ENCODE measurements around the gene CSF2RB. TPM values are rescaled to one million over a fixed set of nuclear protein-coding genes. Genes with fewer than 3 reads are reported as not detected.
A peak's percentile ranks its signal among the peaks of the same experiment; 100 is the strongest.

Gene CSF2RB
- total RNA-seq, 2 experiments from 2014 or later, result 0.58 to 0.67 TPM

- H3K9me3 Mint-ChIP-seq, result no peaks in the 10 kb centered on the region
- H3K4me1 Mint-ChIP-seq, result peaks cover 25% of the 10 kb centered on the region
- H3K36me3 Mint-ChIP-seq (ENCODE audit: low read depth), result peaks cover 37% of the 10 kb centered on the region
- H3K4me3 Mint-ChIP-seq, result no peak overlapping the region
- peak overlapping the region; percentile 87 for H3K27ac Mint-ChIP-seq
- ChIA-PET CTCF (interaction anchor here (1.1 to 1.8 kb wide), 4 partner anchors 9 to 20 kb away, joined by 3 to 9 read pairs (median 4); partner anchors contain the start of gene NCF4), POLR2A (no interaction called here)
- no peaks in the 10 kb centered on the region for H3K27me3 Mint-ChIP-seq
- DNase-seq, result no peak
These were observed 39.1 kb upstream of the CSF2RB start for GRCh38 chr22:36874309-36874696.

GRCh38 chr22:36874736-36875135 lies 38.7 kb upstream of the CSF2RB start:
- Mint-ChIP-seq H3K9me3 (peaks cover 2% of the 10 kb centered on the region), H3K4me1 (peaks cover 25% of the 10 kb centered on the region), H3K4me3 (no peak overlapping the region), H3K27ac (peak overlapping the region; percentile 87), H3K27me3 (no peaks in the 10 kb centered on the region), H3K36me3 (ENCODE audit: low read depth) (peaks cover 41% of the 10 kb centered on the region)
- ChIA-PET CTCF (interaction anchor here (1.1 to 1.8 kb wide), 2 partner anchors 13 to 20 kb away, joined by 3 to 9 read pairs; partner anchors contain the start of gene NCF4), POLR2A (no interaction called here)
- no peak for DNase-seq

DNA sequence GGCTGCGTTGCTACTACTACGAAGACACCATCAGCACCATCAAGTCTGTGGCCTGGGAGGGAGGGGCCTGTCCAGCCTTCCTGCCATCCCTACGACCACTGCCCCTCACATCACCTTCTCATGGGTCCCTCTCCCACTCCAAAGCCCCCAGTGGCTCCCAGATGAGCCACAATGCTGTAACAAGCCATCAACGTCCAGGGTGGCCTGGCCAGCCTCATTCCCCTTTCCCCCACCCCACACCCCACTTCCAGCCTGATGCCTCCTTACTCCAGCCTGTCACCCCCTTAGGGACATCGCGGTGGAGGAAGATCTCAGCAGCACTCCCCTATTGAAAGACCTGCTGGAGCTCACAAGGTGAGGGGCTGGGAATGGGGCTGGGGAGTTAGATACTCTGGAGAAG lies 37.7 kb upstream of the CSF2RB start:
- no peak for DNase-seq
- Mint-ChIP-seq H3K4me3 (no peak overlapping the region), H3K36me3 (ENCODE audit: low read depth) (peaks cover 47% of the 10 kb centered on the region), H3K27me3 (no peaks in the 10 kb centered on the region), H3K27ac (no peak overlapping the region), H3K9me3 (peaks cover 12% of the 10 kb centered on the region), H3K4me1 (peaks cover 26% of the 10 kb centered on the region)
- CTCF ChIA-PET, result no interaction called here
- POLR2A ChIA-PET, result no interaction called here

- DNase-seq, result no peak
- Mint-ChIP-seq H3K27ac (no peak overlapping the region), H3K4me1 (peaks cover 8% of the 10 kb centered on the region), H3K36me3 (ENCODE audit: low read depth) (peaks cover 46% of the 10 kb centered on the region), H3K9me3 (peaks cover 32% of the 10 kb centered on the region), H3K27me3 (no peaks in the 10 kb centered on the region), H3K4me3 (no peak overlapping the region)
- CTCF ChIA-PET, result interaction anchor here (1.7 kb wide), 1 partner anchor 11 kb away, joined by 4 read pairs; no protein-coding TSS in a partner anchor
- POLR2A ChIA-PET, result no interaction called here
These were observed 33.7 kb upstream of the CSF2RB start for GRCh38 chr22:36879775-36880174.

DNA sequence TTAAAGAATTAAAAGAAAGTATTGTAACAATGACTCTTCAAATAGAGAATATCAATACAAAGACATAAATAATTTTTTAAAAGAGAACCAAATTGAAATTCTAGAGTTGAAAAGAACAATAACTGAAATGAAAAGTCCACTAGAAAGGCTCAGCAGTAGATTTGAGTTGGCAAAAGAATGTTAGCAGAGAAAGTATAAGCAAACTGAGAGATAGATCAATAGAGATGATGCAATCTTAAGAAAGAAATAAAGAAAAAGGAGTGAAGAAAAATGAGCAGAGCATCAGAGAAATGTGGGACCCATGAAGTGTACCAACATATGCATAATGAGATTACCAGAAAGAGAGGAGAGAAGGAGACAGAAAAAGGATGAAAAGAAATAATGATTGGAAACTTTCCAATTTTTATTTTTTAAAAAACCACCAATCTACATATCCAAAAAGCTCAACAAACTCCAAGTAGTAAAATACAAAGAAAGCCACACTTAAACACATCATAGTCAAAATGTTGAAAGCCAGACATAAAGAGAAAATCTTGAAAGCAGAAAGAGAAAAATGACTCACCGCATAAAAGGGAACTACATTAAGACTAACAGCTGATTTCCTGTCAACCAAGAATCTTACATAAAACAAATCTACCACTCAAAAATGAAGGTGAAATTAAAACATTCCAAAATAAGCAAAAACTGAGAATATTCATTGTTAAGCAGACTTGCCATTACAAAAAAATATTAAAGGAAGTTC lies 31.8 kb upstream of the CSF2RB start:
- Mint-ChIP-seq H3K4me1 (peaks cover 8% of the 10 kb centered on the region), H3K36me3 (ENCODE audit: low read depth) (peaks cover 39% of the 10 kb centered on the region), H3K27me3 (peaks cover 2% of the 10 kb centered on the region), H3K4me3 (no peak overlapping the region), H3K27ac (no peak overlapping the region), H3K9me3 (peaks cover 32% of the 10 kb centered on the region)
- ChIA-PET CTCF (interaction anchor here (0.6 to 2.6 kb wide), 4 partner anchors 18 to 671 kb away, joined by 3 to 7 read pairs (median 4); no protein-coding TSS in a partner anchor), POLR2A (interaction anchor here (0.6 kb wide), 1 partner anchor 105 kb away, joined by 7 read pairs; no protein-coding TSS in a partner anchor)
- no peak for DNase-seq

DNA sequence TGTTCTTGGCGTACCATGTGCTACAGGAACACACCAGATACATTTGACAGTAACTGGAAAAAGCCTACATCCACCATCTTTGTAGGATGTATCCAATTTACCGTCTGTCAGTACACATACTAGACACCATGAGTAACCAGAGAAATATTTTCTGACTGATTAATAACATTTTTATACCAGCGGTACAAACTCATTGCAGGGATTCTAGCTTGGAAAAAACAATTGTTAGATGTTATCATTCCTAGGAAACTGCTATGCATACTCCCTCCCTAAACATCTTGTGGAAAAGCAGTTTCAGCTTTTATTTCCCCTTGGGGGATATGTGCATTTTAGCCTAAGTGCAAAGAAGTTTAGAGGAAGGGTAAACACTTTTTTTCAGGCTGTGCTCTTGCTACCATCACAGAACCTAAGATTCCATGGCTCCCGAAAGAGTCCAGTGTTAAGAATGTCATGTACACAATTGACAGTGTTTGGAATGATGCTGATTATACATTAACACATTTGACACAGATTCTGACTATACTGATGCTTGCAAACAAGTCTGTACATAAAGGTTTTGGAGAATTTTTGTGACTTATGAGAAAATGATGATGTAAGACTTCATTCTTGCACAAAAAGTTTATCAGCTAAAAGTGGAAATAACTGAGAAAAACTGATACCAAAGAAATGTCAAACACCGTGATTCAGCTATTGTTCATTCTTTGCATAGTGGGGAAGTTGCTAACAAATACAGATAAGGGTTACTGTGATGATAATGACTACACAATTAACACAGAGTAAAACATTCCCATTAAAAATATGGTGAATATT lies 28.9 kb upstream of the CSF2RB start:
- H3K27ac Mint-ChIP-seq, result no peak overlapping the region
- ChIA-PET POLR2A (no interaction called here), CTCF (interaction anchor here (1.0 to 4.0 kb wide), 2 partner anchors 28 to 93 kb away, joined by 3 to 17 read pairs; no protein-coding TSS in a partner anchor)
- peaks cover 3% of the 10 kb centered on the region for H3K27me3 Mint-ChIP-seq
- peaks cover 20% of the 10 kb centered on the region for H3K36me3 Mint-ChIP-seq (ENCODE audit: low read depth)
- H3K9me3 Mint-ChIP-seq, result peaks cover 32% of the 10 kb centered on the region
- H3K4me3 Mint-ChIP-seq, result no peak overlapping the region
- H3K4me1 Mint-ChIP-seq, result peaks cover 15% of the 10 kb centered on the region
- no peak for DNase-seq

GRCh38 chr22:36885474-36885873 lies 28.0 kb upstream of the CSF2RB start:
- Mint-ChIP-seq H3K27me3 (peaks cover 3% of the 10 kb centered on the region), H3K4me1 (peaks cover 15% of the 10 kb centered on the region), H3K36me3 (ENCODE audit: low read depth) (peaks cover 15% of the 10 kb centered on the region), H3K9me3 (peaks cover 23% of the 10 kb centered on the region), H3K27ac (no peak overlapping the region), H3K4me3 (no peak overlapping the region)
- ChIA-PET CTCF (interaction anchor here (1.0 to 4.0 kb wide), 6 partner anchors 9 to 92 kb away, joined by 3 to 17 read pairs (median 4); partner anchors contain the start of gene NCF4), POLR2A (no interaction called here)
- DNase-seq, result no peak

GRCh38 chr22:36886016-36886415 lies 27.4 kb upstream of the CSF2RB start:
- Mint-ChIP-seq H3K4me3 (no peak overlapping the region), H3K27me3 (peaks cover 3% of the 10 kb centered on the region), H3K4me1 (peaks cover 13% of the 10 kb centered on the region), H3K9me3 (peaks cover 19% of the 10 kb centered on the region), H3K36me3 (ENCODE audit: low read depth) (peaks cover 12% of the 10 kb centered on the region), H3K27ac (no peak overlapping the region)
- no peak for DNase-seq
- POLR2A ChIA-PET, result no interaction called here
- CTCF ChIA-PET, result interaction anchor here (1.0 to 4.0 kb wide), 5 partner anchors 8 to 33 kb away, joined by 3 to 17 read pairs (median 5); partner anchors contain the start of gene NCF4

GRCh38 chr22:36887162-36887561 lies 26.3 kb upstream of the CSF2RB start:
- H3K9me3 Mint-ChIP-seq, result peaks cover 10% of the 10 kb centered on the region
- H3K27me3 Mint-ChIP-seq, result peaks cover 5% of the 10 kb centered on the region
- peaks cover 7% of the 10 kb centered on the region for H3K4me1 Mint-ChIP-seq
- ChIA-PET CTCF (interaction anchor here (4.0 kb wide), 1 partner anchor 30 kb away, joined by 17 read pairs; no protein-coding TSS in a partner anchor), POLR2A (no interaction called here)
- no peak overlapping the region for H3K4me3 Mint-ChIP-seq
- peak overlapping the region; percentile 55 for H3K27ac Mint-ChIP-seq
- peaks cover 3% of the 10 kb centered on the region for H3K36me3 Mint-ChIP-seq (ENCODE audit: low read depth)
- DNase-seq, result no peak

DNA sequence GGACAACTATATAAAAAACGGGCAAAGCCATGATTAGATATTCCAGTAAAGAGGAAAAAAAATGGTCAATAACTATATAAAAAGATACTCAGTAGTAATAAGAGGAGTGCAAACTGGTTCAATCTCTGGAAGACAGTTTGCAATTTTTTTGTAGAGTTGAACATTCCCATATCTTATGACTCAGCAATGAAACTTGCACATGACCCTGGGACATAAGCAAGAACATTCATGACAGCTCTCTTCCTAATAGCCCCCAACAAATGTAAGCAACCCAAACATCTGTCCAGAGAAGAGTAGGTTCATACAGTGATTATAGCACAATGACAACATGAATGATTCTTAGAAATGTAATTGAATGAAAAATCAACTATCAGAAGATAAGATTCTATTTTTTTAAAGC lies 21.8 kb upstream of the CSF2RB start:
- H3K4me3 Mint-ChIP-seq, result no peak overlapping the region
- ChIA-PET POLR2A (no interaction called here), CTCF (interaction anchor here (0.8 to 1.5 kb wide), 5 partner anchors 8 to 36 kb away, joined by 3 to 4 read pairs (median 4); no protein-coding TSS in a partner anchor)
- H3K36me3 Mint-ChIP-seq (ENCODE audit: low read depth), result peaks cover 3% of the 10 kb centered on the region
- H3K9me3 Mint-ChIP-seq, result peaks cover 7% of the 10 kb centered on the region
- peaks cover 7% of the 10 kb centered on the region for H3K4me1 Mint-ChIP-seq
- no peak overlapping the region for H3K27ac Mint-ChIP-seq
- H3K27me3 Mint-ChIP-seq, result peaks cover 4% of the 10 kb centered on the region
- DNase-seq, result no peak

DNA sequence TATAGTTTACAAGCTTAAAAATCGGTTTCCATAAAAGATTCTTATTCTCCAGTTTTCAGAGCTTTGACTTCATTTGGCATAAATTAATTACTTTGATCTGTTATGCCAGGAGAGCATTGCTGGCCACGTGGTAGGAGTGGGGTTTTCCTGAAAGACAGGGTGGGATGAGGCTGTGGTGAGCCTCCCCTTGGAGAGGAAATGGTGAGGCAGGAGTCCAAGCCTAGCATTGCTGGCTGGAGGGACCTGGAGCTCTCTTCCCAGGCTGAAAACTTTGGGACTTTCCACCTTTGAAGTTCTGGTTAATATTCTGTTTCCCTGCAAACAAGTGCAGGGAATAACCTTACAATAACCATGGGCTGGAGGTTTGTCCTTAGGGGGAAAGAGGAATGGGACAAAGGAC lies 21.1 kb upstream of the CSF2RB start:
- H3K4me1 Mint-ChIP-seq, result peaks cover 3% of the 10 kb centered on the region
- CTCF ChIA-PET, result interaction anchor here (1.1 to 1.5 kb wide), 2 partner anchors 14 to 36 kb away, joined by 4 read pairs; no protein-coding TSS in a partner anchor
- peaks cover 5% of the 10 kb centered on the region for H3K36me3 Mint-ChIP-seq (ENCODE audit: low read depth)

GRCh38 chr22:36893262-36893661 lies 20.2 kb upstream of the CSF2RB start:
- peaks cover 5% of the 10 kb centered on the region for H3K36me3 Mint-ChIP-seq (ENCODE audit: low read depth)
- no peak overlapping the region for H3K27ac Mint-ChIP-seq
- no peak for DNase-seq
- ChIA-PET POLR2A (no interaction called here), CTCF (interaction anchor here (1.5 kb wide), 1 partner anchor 15 kb away, joined by 4 read pairs; no protein-coding TSS in a partner anchor)
- peaks cover 13% of the 10 kb centered on the region for H3K9me3 Mint-ChIP-seq
- H3K27me3 Mint-ChIP-seq, result peaks cover 8% of the 10 kb centered on the region
- peaks cover 2% of the 10 kb centered on the region for H3K4me1 Mint-ChIP-seq
- H3K4me3 Mint-ChIP-seq, result no peak overlapping the region

More for the DNA sequence above, 21.1 kb upstream of the CSF2RB start:
- Mint-ChIP-seq H3K4me3 (no peak overlapping the region), H3K27me3 (peaks cover 5% of the 10 kb centered on the region), H3K9me3 (peaks cover 10% of the 10 kb centered on the region), H3K27ac (no peak overlapping the region)
- POLR2A ChIA-PET, result no interaction called here
- no peak for DNase-seq
